GM18511 (cell line): Measurements from ENCODE around the gene PRR23A.
"Not testable (repeated sequence)": the region's sequence is repeated elsewhere in the genome, so short reads cannot be mapped to it uniquely, and the experiment has no call there.

Source experiments
- ATAC-seq: cut with Tn5 transposase; IDR thresholded peaks from one replicate; pipeline ENCODE4 v1.9.1; 2021; ENCODE audit warnings: mild to moderate bottlenecking, moderate library complexity; ENCODE audit not compliant: unreplicated experiment

PRR23A gene

GRCh38 chr3:139006051-139006716 is at the start of gene PRR23A:
Gene PRR23A, minus strand, starts transcription at chr3:139006268. Its CDS starts 0 bp downstream, at chr3:139006268.
- ATAC-seq, result no peak

GRCh38 chr3:139052802-139053600 is 46.9 kb upstream of the PRR23A start:
- ATAC-seq, result no peak

- no peak for ATAC-seq
Measured at GRCh38 chr3:139044366-139045210, 38.5 kb upstream of the PRR23A start, which contains the start of gene PRR23C. Gene PRR23C, minus strand, starts transcription at chr3:139044892. Its CDS starts 272 bp downstream, at chr3:139044620.

GRCh38 chr3:139043554-139044365 is 37.7 kb upstream of the PRR23A start:
- no peak for ATAC-seq

- ATAC-seq, result no peak
Measured at GRCh38 chr3:139037478-139037877, 31.4 kb upstream of the PRR23A start.

GRCh38 chr3:139032326-139033002 is 26.4 kb upstream of the PRR23A start:
- no peak for ATAC-seq

GRCh38 chr3:139030576-139030975 is 24.5 kb upstream of the PRR23A start:
- ATAC-seq, result not testable (repeated sequence)

GRCh38 chr3:139024968-139025367 is 18.9 kb upstream of the PRR23A start:
- no peak for ATAC-seq

- no peak for ATAC-seq
Measured at GRCh38 chr3:139020868-139021234, 14.8 kb upstream of the PRR23A start, which contains the start of gene PRR23B. Gene PRR23B, minus strand, starts transcription at chr3:139020926. Its CDS starts 265 bp downstream, at chr3:139020661.

GRCh38 chr3:139020036-139020867 is 14.2 kb upstream of the PRR23A start:
- no peak for ATAC-seq

- no peak for ATAC-seq
Measured at GRCh38 chr3:139016430-139017048, 10.5 kb upstream of the PRR23A start.

GRCh38 chr3:139005356-139005993 is 593 bp downstream of the PRR23A start:
- ATAC-seq, result no peak

GRCh38 chr3:138995706-138996105 is 10.4 kb downstream of the PRR23A start:
- no peak for ATAC-seq

GRCh38 chr3:138987181-138987580 is 18.9 kb downstream of the PRR23A start:
- ATAC-seq, result no peak

GRCh38 chr3:138985932-138986331 is 20.1 kb downstream of the PRR23A start:
- no peak for ATAC-seq

- no peak for ATAC-seq
Measured at GRCh38 chr3:138984816-138985215, 21.3 kb downstream of the PRR23A start.

- no peak for ATAC-seq
Measured at GRCh38 chr3:138976047-138976446, 30.0 kb downstream of the PRR23A start.

- no peak for ATAC-seq
Measured at GRCh38 chr3:138975351-138975750, 30.7 kb downstream of the PRR23A start.
